Tibial nerve (tissue), 4 donors: ENCODE results near the gene MYRIP.

Experiments used
- CTCF ChIP-seq, 5 experiments: fragments of 200-600 bp in 3 of 5; fragments of 450-650 bp in 2 of 5; sonication (generic) in 3 of 5; IDR thresholded peaks; one replicate each; pipeline ENCODE4 v1.5.1; 2016 to 2019; ENCODE audit warnings: antibody characterized with exemption in 5 of 5, mild to moderate bottlenecking in 3 of 5, moderate library complexity in 2 of 5
- EP300 ChIP-seq, 2 donors: sonication (generic); formaldehyde crosslinking; IDR thresholded peaks; one replicate each; pipeline ENCODE4 v1.6.1; 2017; ENCODE audit warnings: antibody characterized with exemption in 2 of 2, mild to moderate bottlenecking in 1 of 2
- POLR2A ChIP-seq, 2 donors: fragments of 450-650 bp; IDR thresholded peaks; one replicate each; pipeline ENCODE4 v1.6.1; 2017; ENCODE audit warnings: antibody characterized with exemption in 2 of 2, mild to moderate bottlenecking in 2 of 2, moderate library complexity in 2 of 2

GRCh38 chr3:40190056-40190455, 380.6 kb downstream of the MYRIP start:
- no peak for TF ChIP-seq CTCF (IDR thresholded peaks at IDR 0.05)
- no peak for TF ChIP-seq POLR2A (IDR thresholded peaks at IDR 0.05)
- TF ChIP-seq EP300 (IDR thresholded peaks at IDR 0.05): no peak
